Esophagus squamous epithelium (tissue), 5 donors: ENCODE measurements around the gene SPATS2. TPM values are rescaled to one million over a fixed set of nuclear protein-coding genes. Genes with fewer than 3 reads are reported as not detected.
"Not testable (repeated sequence)": the region's sequence is repeated elsewhere in the genome, so short reads cannot be mapped to it uniquely, and the experiment has no call there.

ENCODE experiments used
- DNase-seq: peaks from one replicate; lab custom pipeline; 2025; lab: John Stamatoyannopoulos, UW
- H3K27ac ChIP-seq, 4 donors: fragments of 200-600 bp; sonication (generic); one replicate each; pipeline ENCODE4 v1.5.1; 2016 to 2019; ENCODE audit warnings: mild to moderate bottlenecking in 1 of 4
- H3K27me3 ChIP-seq, 4 donors: fragments of 200-600 bp; sonication (generic); 1 replicate in 3 of 4; 2 replicates in 1 of 4; pipeline versions ENCODE4 v1.5.1 to v1.6.0; 2017 to 2021; ENCODE audit warnings: antibody characterized with exemption in 1 of 4
- H3K36me3 ChIP-seq, 3 donors: fragments of 200-600 bp; sonication (generic); one replicate each; pipeline ENCODE4 v1.5.1; 2016 to 2019
- H3K4me1 ChIP-seq, 3 donors: fragments of 200-600 bp; sonication (generic); one replicate each; pipeline ENCODE4 v1.5.1; 2017 to 2019
- H3K4me3 ChIP-seq, 4 donors: fragments of 200-600 bp; sonication (generic); 1 replicate in 3 of 4; 2 replicates in 1 of 4; pipeline ENCODE4 v1.5.1; 2016 to 2019; ENCODE audit warnings: mild to moderate bottlenecking in 2 of 4, moderate library complexity in 1 of 4
- H3K9me3 ChIP-seq, 3 donors: fragments of 200-600 bp; sonication (generic); one replicate each; pipeline ENCODE4 v1.5.1; 2016 to 2019
- POLR2A ChIP-seq, 4 donors: fragments of 450-650 bp; IDR thresholded peaks; one replicate each; pipeline ENCODE4 v1.6.1; 2017; ENCODE audit warnings: antibody characterized with exemption in 4 of 4, mild to moderate bottlenecking in 4 of 4, moderate library complexity in 3 of 4
- WGBS, 2 donors: methylation state at CpG; one replicate each; pipeline ENCODE4 v1.1.5; 2018; 5-methylcytosine and 5-hydroxymethylcytosine counted together
- intact Hi-C: fragments of 100-400 bp; cut with DNase I; formaldehyde crosslinking; loops from one replicate; pipeline ENCODE4 v1.15.0; 2022
- total RNA-seq, 4 donors: library from RNA; depleted of rRNA; stranded (reverse); fragments of >200 nt; gene quantifications; one replicate each; pipeline ENCODE4 v1.1.0, GENCODE V29; 2016
- TF ChIP-seq, protein P1 (sequence below), 6 experiments: fragments of 450-650 bp in 4 of 6; fragments of 200-600 bp in 2 of 6; sonication (generic) in 2 of 6; IDR thresholded peaks; one replicate each; pipeline ENCODE4 v1.5.1; 2016 to 2019; ENCODE audit warnings: antibody characterized with exemption in 6 of 6, mild to moderate bottlenecking in 4 of 6, moderate library complexity in 4 of 6
- donor health status: DM: yes; HTN: yes; CAD: no.

SPATS2 gene
- total RNA-seq, 4 donors from 2014 or later: 4.8 to 9.8 (median 8.5) TPM

GRCh38 chr12:49507139-49507538 lies 139.9 kb downstream of the SPATS2 start:
- intact Hi-C loops: loop anchor here (5.0 kb wide), 1 partner anchor 140 kb away; the partner anchor contains the start of gene SPATS2
- Histone ChIP-seq H3K4me1 (peaks cover 0 to 13% (median 0%) of the 10 kb centered on the region in 3 donors), H3K9me3 (no peaks in the 10 kb centered on the region), H3K4me3 (no peak overlapping the region), H3K36me3 (no peaks in the 10 kb centered on the region), H3K27me3 (no peaks in the 10 kb centered on the region), H3K27ac (no peak overlapping the region)
- 83 to 90% methylated on average over 4 of the region's 4 CpGs for WGBS, 2 donors
- TF ChIP-seq, protein P1, sequence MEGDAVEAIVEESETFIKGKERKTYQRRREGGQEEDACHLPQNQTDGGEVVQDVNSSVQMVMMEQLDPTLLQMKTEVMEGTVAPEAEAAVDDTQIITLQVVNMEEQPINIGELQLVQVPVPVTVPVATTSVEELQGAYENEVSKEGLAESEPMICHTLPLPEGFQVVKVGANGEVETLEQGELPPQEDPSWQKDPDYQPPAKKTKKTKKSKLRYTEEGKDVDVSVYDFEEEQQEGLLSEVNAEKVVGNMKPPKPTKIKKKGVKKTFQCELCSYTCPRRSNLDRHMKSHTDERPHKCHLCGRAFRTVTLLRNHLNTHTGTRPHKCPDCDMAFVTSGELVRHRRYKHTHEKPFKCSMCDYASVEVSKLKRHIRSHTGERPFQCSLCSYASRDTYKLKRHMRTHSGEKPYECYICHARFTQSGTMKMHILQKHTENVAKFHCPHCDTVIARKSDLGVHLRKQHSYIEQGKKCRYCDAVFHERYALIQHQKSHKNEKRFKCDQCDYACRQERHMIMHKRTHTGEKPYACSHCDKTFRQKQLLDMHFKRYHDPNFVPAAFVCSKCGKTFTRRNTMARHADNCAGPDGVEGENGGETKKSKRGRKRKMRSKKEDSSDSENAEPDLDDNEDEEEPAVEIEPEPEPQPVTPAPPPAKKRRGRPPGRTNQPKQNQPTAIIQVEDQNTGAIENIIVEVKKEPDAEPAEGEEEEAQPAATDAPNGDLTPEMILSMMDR (IDR thresholded peaks at IDR 0.05): no peak
- TF ChIP-seq POLR2A (IDR thresholded peaks at IDR 0.05): no peak
- DNase-seq: no peak

DNA sequence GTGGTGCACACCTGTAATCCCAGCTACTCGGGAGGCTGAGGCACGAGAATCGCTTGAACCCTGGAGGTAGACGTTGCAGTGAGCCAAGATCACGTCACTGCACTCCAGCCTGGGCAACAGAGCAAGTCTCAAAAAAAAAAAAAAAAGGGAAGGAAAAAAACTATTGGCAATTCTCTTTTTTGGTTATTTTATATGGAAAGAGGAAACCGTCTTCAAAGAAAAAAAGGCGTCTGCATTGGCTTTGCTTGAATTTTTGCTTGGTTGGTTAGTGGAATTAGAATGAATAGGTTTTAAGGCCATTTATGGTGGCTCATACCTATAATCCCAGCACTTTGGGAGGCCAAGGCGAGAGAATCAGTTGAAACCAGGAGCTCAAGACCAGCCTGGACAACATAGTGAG lies 142.4 kb downstream of the SPATS2 start:
- intact Hi-C loops: loop anchor here (5.0 kb wide), 2 partner anchors 142 to 152 kb away; partner anchors contain the start of gene SPATS2
- H3K36me3 ChIP-seq, H3K27ac ChIP-seq, H3K9me3 ChIP-seq, H3K27me3 ChIP-seq, H3K4me1 ChIP-seq, DNase-seq, H3K4me3 ChIP-seq: not testable (repeated sequence)
- WGBS, 2 donors: 92% methylated on average over 8 of the region's 8 CpGs

GRCh38 chr12:49511410-49511809 lies 144.1 kb downstream of the SPATS2 start:
- no peak for TF ChIP-seq POLR2A (IDR thresholded peaks at IDR 0.05)
- TF ChIP-seq, protein P1 (IDR thresholded peaks at IDR 0.05): no peak
- DNase-seq: no peak
- Histone ChIP-seq H3K27ac (no peak overlapping the region), H3K4me3 (no peak overlapping the region), H3K27me3 (no peaks in the 10 kb centered on the region), H3K4me1 (no peaks in the 10 kb centered on the region), H3K9me3 (no peaks in the 10 kb centered on the region), H3K36me3 (no peaks in the 10 kb centered on the region)
- intact Hi-C loops: loop anchor here (5.0 kb wide), 1 partner anchor 154 kb away; no protein-coding TSS in a partner anchor

DNA sequence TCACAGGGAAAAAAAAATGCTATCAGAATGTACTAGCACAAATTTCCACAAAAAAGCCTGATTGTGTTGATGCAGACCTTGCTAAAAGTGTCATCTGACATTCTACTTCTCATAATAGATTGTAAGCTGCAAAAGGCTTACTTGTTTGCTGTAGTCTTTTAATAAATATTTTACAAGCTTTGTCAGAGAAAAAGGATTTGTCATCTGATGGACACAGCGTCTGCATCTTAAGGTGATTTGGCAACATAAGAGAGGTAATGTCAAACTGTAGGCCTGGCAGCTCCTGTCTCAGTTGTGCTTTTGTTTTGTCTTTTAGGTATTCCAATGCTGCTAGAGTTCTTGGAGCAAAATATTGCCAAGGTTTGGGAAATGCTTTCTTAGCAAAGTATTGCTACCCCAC lies 145.3 kb downstream of the SPATS2 start:
- Histone ChIP-seq H3K36me3 (no peaks in the 10 kb centered on the region), H3K4me3 (no peak overlapping the region), H3K9me3 (no peaks in the 10 kb centered on the region), H3K27me3 (no peaks in the 10 kb centered on the region), H3K4me1 (no peaks in the 10 kb centered on the region), H3K27ac (no peak overlapping the region)
- intact Hi-C loops: loop anchor here (5.0 kb wide), 1 partner anchor 155 kb away; no protein-coding TSS in a partner anchor
- no peak for DNase-seq
- whole genome bisulfite sequencing, 2 donors: 71 to 75% methylated on average over 1 of the region's 1 CpG
- TF ChIP-seq, protein P1 (IDR thresholded peaks at IDR 0.05): no peak
- TF ChIP-seq POLR2A (IDR thresholded peaks at IDR 0.05): no peak

- Histone ChIP-seq H3K4me1 (no peaks in the 10 kb centered on the region), H3K27me3 (no peaks in the 10 kb centered on the region), H3K36me3 (peaks cover 0 to 4% (median 0%) of the 10 kb centered on the region in 3 donors), H3K27ac (no peak overlapping the region), H3K4me3 (no peak overlapping the region), H3K9me3 (no peaks in the 10 kb centered on the region)
- no peak for DNase-seq
- 42 to 46% methylated on average over 5 of the region's 5 CpGs for WGBS, 2 donors
- intact Hi-C loops: no loop called here
- TF ChIP-seq, protein P1 (IDR thresholded peaks at IDR 0.05): no peak
- TF ChIP-seq POLR2A (IDR thresholded peaks at IDR 0.05): no peak
These were observed 148.0 kb downstream of the SPATS2 start for GRCh38 chr12:49515266-49515665.
